ENCODE data around the gene CHDH.

CHDH gene

DNA sequence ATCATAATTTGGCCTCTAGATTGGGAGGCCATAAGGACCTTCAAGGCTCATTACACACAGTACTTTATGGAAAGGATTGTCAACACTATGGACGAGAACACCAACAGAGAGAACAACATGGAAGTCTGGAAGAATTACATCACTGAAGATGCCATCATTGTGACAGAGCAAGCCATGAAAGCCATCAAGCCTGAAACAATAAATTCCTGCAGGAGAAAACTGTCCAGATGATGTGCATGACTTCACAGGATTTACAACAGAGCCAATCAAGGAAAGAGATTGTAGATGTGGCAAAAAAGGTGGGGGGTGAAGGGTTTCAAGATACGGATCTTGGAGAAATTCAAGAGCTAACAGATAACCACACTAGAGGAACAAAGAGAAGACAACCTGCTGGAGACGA lies 16.0 kb upstream of the CHDH start:
- H3K4me1 ChIP-seq (ENCODE audit: insufficient read depth, low read length), result no peaks in the 10 kb centered on the region

DNA sequence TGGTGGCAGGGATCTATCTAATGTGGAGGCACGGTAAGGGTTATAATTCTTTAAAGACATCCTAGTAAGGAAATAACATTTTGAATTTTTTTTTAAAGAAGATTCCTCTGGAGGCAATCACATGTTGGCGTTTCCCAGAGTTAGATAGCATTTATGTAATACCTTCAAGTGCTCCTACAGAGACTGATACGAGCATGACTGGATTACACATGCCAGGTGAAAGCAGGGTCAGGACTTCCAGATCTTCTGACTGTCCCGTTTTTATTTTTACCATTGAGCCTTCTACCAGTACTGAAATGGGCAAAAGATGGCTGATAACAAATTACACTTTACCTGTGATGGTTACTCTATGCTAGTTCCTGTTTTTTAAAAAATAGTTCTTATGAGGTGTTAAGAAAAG lies 14.0 kb upstream of the CHDH start:
- no peaks in the 10 kb centered on the region for H3K4me1 ChIP-seq (ENCODE audit: insufficient read depth, low read length)
- no peaks in the 10 kb centered on the region for H3K79me2 ChIP-seq (ENCODE audit: insufficient read depth, low read length)
- H3K27me3 ChIP-seq (ENCODE audit: insufficient read depth, low read length, poor library complexity), result no peaks in the 10 kb centered on the region
- 0 out of 2 replicates have a peak, but pooled peaks cover 3% of the 10 kb centered on the region for H4K20me1 ChIP-seq (ENCODE audit: insufficient read depth, low read length)
- H3K36me3 ChIP-seq (ENCODE audit: insufficient read depth, low read length), result peaks cover 9% of the 10 kb centered on the region
- H3K9me3 ChIP-seq (ENCODE audit: insufficient read depth, low read length, severe bottlenecking), result no peaks in the 10 kb centered on the region
- DNase-seq (no peak), ATAC-seq (ENCODE audit: insufficient read depth, low read depth) (no peak)
- no peak overlapping the region for H3K27ac ChIP-seq (ENCODE audit: low read length)
- no peak overlapping the region for H3K4me2 ChIP-seq (ENCODE audit: insufficient read depth, low read length)
- no peak overlapping the region for H3K4me3 ChIP-seq (ENCODE audit: low read depth in 1 of 2, low read length in 2 of 2)
- TF ChIP-seq EZH2 (IDR thresholded peaks at IDR 0.05; ENCODE audit: borderline replicate concordance, low read depth, low read length, severe bottlenecking), result no peak
- TF ChIP-seq, protein P1, sequence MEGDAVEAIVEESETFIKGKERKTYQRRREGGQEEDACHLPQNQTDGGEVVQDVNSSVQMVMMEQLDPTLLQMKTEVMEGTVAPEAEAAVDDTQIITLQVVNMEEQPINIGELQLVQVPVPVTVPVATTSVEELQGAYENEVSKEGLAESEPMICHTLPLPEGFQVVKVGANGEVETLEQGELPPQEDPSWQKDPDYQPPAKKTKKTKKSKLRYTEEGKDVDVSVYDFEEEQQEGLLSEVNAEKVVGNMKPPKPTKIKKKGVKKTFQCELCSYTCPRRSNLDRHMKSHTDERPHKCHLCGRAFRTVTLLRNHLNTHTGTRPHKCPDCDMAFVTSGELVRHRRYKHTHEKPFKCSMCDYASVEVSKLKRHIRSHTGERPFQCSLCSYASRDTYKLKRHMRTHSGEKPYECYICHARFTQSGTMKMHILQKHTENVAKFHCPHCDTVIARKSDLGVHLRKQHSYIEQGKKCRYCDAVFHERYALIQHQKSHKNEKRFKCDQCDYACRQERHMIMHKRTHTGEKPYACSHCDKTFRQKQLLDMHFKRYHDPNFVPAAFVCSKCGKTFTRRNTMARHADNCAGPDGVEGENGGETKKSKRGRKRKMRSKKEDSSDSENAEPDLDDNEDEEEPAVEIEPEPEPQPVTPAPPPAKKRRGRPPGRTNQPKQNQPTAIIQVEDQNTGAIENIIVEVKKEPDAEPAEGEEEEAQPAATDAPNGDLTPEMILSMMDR (IDR thresholded peaks at IDR 0.05; ENCODE audit: borderline replicate concordance, extremely low read depth, low read length, poor library complexity, severe bottlenecking), result no peak
- H2AFZ ChIP-seq (ENCODE audit: low read depth, low read length), result no peak overlapping the region
- no peak overlapping the region for H3K9ac ChIP-seq (ENCODE audit: low read depth, low read length)

More for the DNA sequence above, 16.0 kb upstream of the CHDH start:
- Histone ChIP-seq H3K27me3 (ENCODE audit: insufficient read depth, low read length, poor library complexity) (no peaks in the 10 kb centered on the region), H3K9me3 (ENCODE audit: insufficient read depth, low read length, severe bottlenecking) (no peaks in the 10 kb centered on the region), H2AFZ (ENCODE audit: low read depth, low read length) (no peak overlapping the region), H3K79me2 (ENCODE audit: insufficient read depth, low read length) (no peaks in the 10 kb centered on the region), H3K9ac (ENCODE audit: low read depth, low read length) (no peak overlapping the region), H4K20me1 (ENCODE audit: insufficient read depth, low read length) (0 out of 2 replicates have a peak, but pooled peaks cover 3% of the 10 kb centered on the region), H3K4me3 (ENCODE audit: low read depth in 1 of 2, low read length in 2 of 2) (no peak overlapping the region), H3K4me2 (ENCODE audit: insufficient read depth, low read length) (no peak overlapping the region), H3K36me3 (ENCODE audit: insufficient read depth, low read length) (peaks cover 15% of the 10 kb centered on the region), H3K27ac (ENCODE audit: low read length) (no peak overlapping the region)
- TF ChIP-seq EZH2 (IDR thresholded peaks at IDR 0.05; ENCODE audit: borderline replicate concordance, low read depth, low read length, severe bottlenecking), result no peak
- ATAC-seq (ENCODE audit: insufficient read depth, low read depth) (no peak), DNase-seq (no peak)

DNA sequence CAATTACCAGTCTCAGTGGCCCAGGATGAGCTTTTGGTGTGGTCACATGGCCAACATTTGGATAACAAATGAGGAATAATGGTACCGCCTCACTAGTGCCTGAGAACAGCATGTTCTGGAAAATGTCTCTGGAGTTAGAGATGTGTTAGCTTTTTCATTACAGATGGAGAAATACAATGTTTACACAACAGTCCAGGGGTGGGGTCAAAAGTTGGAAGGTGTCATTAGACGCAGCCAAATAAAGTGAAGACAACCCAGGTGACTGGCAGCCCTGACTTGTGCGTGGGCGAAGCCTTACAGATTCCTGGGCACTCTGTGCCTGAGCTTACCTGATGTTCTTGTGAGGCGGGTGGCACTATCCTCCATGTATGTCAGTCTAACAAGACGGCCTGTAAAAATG lies 13.0 kb upstream of the CHDH start:
- no peak for ATAC-seq (ENCODE audit: insufficient read depth, low read depth)
- no peak overlapping the region for H3K4me3 ChIP-seq (ENCODE audit: low read depth in 1 of 2, low read length in 2 of 2)
- no peak for TF ChIP-seq EZH2 (IDR thresholded peaks at IDR 0.05; ENCODE audit: borderline replicate concordance, low read depth, low read length, severe bottlenecking)
- TF ChIP-seq, protein P1 (IDR thresholded peaks at IDR 0.05; ENCODE audit: borderline replicate concordance, extremely low read depth, low read length, poor library complexity, severe bottlenecking), result no peak
- H3K36me3 ChIP-seq (ENCODE audit: insufficient read depth, low read length), result no peaks in the 10 kb centered on the region
- H2AFZ ChIP-seq (ENCODE audit: low read depth, low read length), result no peak overlapping the region
- H3K27me3 ChIP-seq (ENCODE audit: insufficient read depth, low read length, poor library complexity), result no peaks in the 10 kb centered on the region
- no peak overlapping the region for H3K27ac ChIP-seq (ENCODE audit: low read length)
- H3K4me1 ChIP-seq (ENCODE audit: insufficient read depth, low read length), result no peaks in the 10 kb centered on the region
- no peak overlapping the region for H3K9ac ChIP-seq (ENCODE audit: low read depth, low read length)
- DNase-seq, result no peak
- no peaks in the 10 kb centered on the region for H4K20me1 ChIP-seq (ENCODE audit: insufficient read depth, low read length)
- no peaks in the 10 kb centered on the region for H3K79me2 ChIP-seq (ENCODE audit: insufficient read depth, low read length)
- H3K9me3 ChIP-seq (ENCODE audit: insufficient read depth, low read length, severe bottlenecking), result no peaks in the 10 kb centered on the region
- H3K4me2 ChIP-seq (ENCODE audit: insufficient read depth, low read length), result no peak overlapping the region

DNA sequence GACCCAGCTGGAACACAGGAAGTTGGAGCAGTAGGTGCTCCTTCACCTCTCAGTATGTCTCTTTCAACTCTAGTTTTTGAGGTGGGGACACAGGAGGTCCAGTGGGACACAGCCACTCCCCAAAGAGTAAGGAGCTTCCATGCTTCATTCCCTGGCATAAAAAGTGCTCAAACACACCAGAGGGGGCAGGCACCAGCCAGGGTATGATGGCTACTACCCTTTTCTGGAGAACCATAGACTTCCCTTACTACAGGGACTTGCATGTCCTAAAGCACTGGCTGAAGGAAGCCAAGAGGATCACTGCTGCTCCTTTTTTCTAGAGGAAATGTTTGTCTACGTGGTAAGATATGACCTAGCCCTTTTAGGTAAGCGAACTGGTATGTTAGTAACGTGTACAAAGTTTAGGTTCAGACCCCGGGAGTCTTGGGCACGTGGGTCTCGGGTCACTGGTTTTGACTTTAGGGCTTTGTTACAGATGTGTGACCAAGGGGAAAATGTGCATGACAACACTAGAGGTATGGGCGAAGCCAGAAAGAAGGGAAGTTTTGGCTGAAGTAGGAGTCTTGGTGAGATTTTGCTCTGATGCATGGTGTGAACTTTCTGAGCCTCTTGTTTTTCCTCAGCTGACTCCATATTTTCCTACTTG lies 12.0 kb upstream of the CHDH start:
- no peaks in the 10 kb centered on the region for H3K9me3 ChIP-seq (ENCODE audit: insufficient read depth, low read length, severe bottlenecking)
- H3K79me2 ChIP-seq (ENCODE audit: insufficient read depth, low read length), result no peaks in the 10 kb centered on the region
- TF ChIP-seq, protein P1 (IDR thresholded peaks at IDR 0.05; ENCODE audit: borderline replicate concordance, extremely low read depth, low read length, poor library complexity, severe bottlenecking), result no peak
- no peak for TF ChIP-seq EZH2 (IDR thresholded peaks at IDR 0.05; ENCODE audit: borderline replicate concordance, low read depth, low read length, severe bottlenecking)
- DNase-seq (no peak), ATAC-seq (ENCODE audit: insufficient read depth, low read depth) (no peak)
- H3K27me3 ChIP-seq (ENCODE audit: insufficient read depth, low read length, poor library complexity), result no peaks in the 10 kb centered on the region
- H3K4me3 ChIP-seq (ENCODE audit: low read depth in 1 of 2, low read length in 2 of 2), result no peak overlapping the region
- H3K4me1 ChIP-seq (ENCODE audit: insufficient read depth, low read length), result no peaks in the 10 kb centered on the region
- no peak overlapping the region for H3K4me2 ChIP-seq (ENCODE audit: insufficient read depth, low read length)
- H3K9ac ChIP-seq (ENCODE audit: low read depth, low read length), result no peak overlapping the region
- no peaks in the 10 kb centered on the region for H3K36me3 ChIP-seq (ENCODE audit: insufficient read depth, low read length)
- H4K20me1 ChIP-seq (ENCODE audit: insufficient read depth, low read length), result no peaks in the 10 kb centered on the region
- H2AFZ ChIP-seq (ENCODE audit: low read depth, low read length), result no peak overlapping the region
- H3K27ac ChIP-seq (ENCODE audit: low read length), result no peak overlapping the region
